SK-N-SH treated with all-trans-retinoic acid at 6 μM for 48 hours (cell line): ENCODE data around the gene MYO1B.

Experiments used
- GLIS3 ChIP-seq: fragments of 250-450 bp; sonication (Bioruptor Pico); IDR thresholded peaks from 2 replicates; pipeline ENCODE4 v1.5.0; 2020; ENCODE audit warnings: mild to moderate bottlenecking, moderate library complexity
- PATZ1 ChIP-seq: fragments of 250-450 bp; sonication (Bioruptor Pico); IDR thresholded peaks from 2 replicates; pipeline ENCODE4 v1.8.0; 2020; ENCODE audit warnings: mild to moderate bottlenecking, moderate library complexity, borderline replicate concordance
- POU6F1 ChIP-seq: fragments of 250-450 bp; sonication (Bioruptor Pico); IDR thresholded peaks from 2 replicates; pipeline ENCODE4 v1.8.0; 2021; ENCODE audit warnings: low read depth, mild to moderate bottlenecking, moderate library complexity, borderline replicate concordance
- PPARA ChIP-seq: fragments of 250-450 bp; sonication (Bioruptor Pico); IDR thresholded peaks from 2 replicates; pipeline ENCODE4 v1.5.0; 2020; ENCODE audit warnings: mild to moderate bottlenecking, borderline replicate concordance
- RARB ChIP-seq: fragments of 250-450 bp; sonication (Bioruptor Pico); IDR thresholded peaks from 2 replicates; pipeline ENCODE4 v1.8.0; 2021; ENCODE audit warnings: mild to moderate bottlenecking, moderate library complexity
- SNAI2 ChIP-seq: fragments of 250-450 bp; sonication (Bioruptor Pico); IDR thresholded peaks from 2 replicates; pipeline ENCODE4 v1.5.0; 2020; ENCODE audit warnings: mild to moderate bottlenecking, moderate library complexity
- TCF4 ChIP-seq: fragments of 250-450 bp; sonication (Bioruptor Pico); IDR thresholded peaks from 2 replicates; pipeline ENCODE4 v1.8.0; 2021; ENCODE audit warnings: mild to moderate bottlenecking, moderate library complexity, borderline replicate concordance
- ZFP30 ChIP-seq: fragments of 450-650 bp; formaldehyde crosslinking; IDR thresholded peaks from 2 replicates; pipeline ENCODE4 v1.5.0; 2022; ENCODE audit warnings: mild to moderate bottlenecking, moderate library complexity
- ZNF565 ChIP-seq: fragments of 450-650 bp; formaldehyde crosslinking; conservative IDR thresholded peaks from 2 replicates; pipeline ENCODE4 v1.5.0; 2020; ENCODE audit warnings: low read depth, mild to moderate bottlenecking, moderate library complexity
- ZNF8 ChIP-seq: fragments of 450-650 bp; formaldehyde crosslinking; IDR thresholded peaks from 2 replicates; pipeline ENCODE4 v1.5.0; 2020; ENCODE audit warnings: mild to moderate bottlenecking, moderate library complexity

GRCh38 chr2:191246820-191247380 is 1.7 kb downstream of the MYO1B start:
- TF ChIP-seq PATZ1 = no peak
- TF ChIP-seq RARB = no peak
- TF ChIP-seq ZFP30 = no peak
- no peak for TF ChIP-seq ZNF565 (CRISPR knock-in tag)
- no peak for TF ChIP-seq TCF4 (CRISPR knock-in tag)
- no peak for TF ChIP-seq SNAI2 (CRISPR knock-in tag)
- no peak for TF ChIP-seq GLIS3 (CRISPR knock-in tag)
- no peak for TF ChIP-seq POU6F1 (CRISPR knock-in tag)
- no peak for TF ChIP-seq PPARA
- no peak for TF ChIP-seq ZNF8 (CRISPR knock-in tag)
